Peyer's patch (tissue), 4 donors: Measurements from ENCODE around the gene ELMO1.

ENCODE experiments used
- CTCF ChIP-seq, 6 experiments: fragments of 450-650 bp in 4 of 6; fragments of 200-600 bp in 2 of 6; sonication (generic) in 1 of 6; IDR thresholded peaks; one replicate each; pipeline ENCODE4 v1.5.1; 2017 to 2019; ENCODE audit warnings: antibody characterized with exemption in 6 of 6, mild to moderate bottlenecking in 3 of 6, moderate library complexity in 1 of 6
- POLR2A ChIP-seq, 2 donors: fragments of 450-650 bp; IDR thresholded peaks; one replicate each; pipeline ENCODE4 v1.5.1; 2017; ENCODE audit warnings: antibody characterized with exemption in 2 of 2, mild to moderate bottlenecking in 2 of 2, moderate library complexity in 2 of 2

- TF ChIP-seq POLR2A (IDR thresholded peaks at IDR 0.05) (no peak), CTCF (IDR thresholded peaks at IDR 0.05) (no peak)
Observed at GRCh38 chr7:37353949-37354655, 94.6 kb downstream of the ELMO1 start.
